Measurements from ENCODE around the gene CATSPERE.

DNA sequence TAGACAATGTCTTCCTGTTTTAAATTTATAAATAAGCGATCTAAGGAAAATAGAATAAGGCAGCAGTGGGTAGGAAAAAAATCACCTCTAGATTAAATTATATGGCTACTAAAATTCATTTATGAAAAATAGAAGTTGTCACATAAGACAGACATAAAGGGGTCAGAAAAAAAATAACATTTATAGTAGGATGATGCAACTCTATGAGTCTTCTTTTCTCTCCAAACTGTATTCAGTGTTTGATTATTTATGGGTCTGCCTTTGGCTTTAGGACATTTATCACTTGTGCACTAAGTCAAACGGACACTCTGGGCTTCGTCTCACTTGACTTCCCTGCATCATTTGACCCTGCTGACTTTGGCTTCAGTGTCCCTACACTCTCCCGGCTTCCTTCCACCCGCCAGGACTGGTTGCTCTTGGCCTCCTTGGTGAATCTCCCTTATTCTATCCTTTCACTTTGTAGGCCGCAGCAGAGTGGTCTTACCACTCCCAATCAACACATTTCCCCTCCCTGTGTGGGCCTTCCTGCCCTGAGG, 144.8 kb downstream of the CATSPERE start:
- TF ChIP-seq PATZ1 (CRISPR knock-in tag; IDR thresholded peaks at IDR 0.05; ENCODE audit: borderline replicate concordance) (no peak), CSRNP3 (CRISPR knock-in tag; IDR thresholded peaks at IDR 0.05) (no peak)
- TF ChIP-seq, protein P1, sequence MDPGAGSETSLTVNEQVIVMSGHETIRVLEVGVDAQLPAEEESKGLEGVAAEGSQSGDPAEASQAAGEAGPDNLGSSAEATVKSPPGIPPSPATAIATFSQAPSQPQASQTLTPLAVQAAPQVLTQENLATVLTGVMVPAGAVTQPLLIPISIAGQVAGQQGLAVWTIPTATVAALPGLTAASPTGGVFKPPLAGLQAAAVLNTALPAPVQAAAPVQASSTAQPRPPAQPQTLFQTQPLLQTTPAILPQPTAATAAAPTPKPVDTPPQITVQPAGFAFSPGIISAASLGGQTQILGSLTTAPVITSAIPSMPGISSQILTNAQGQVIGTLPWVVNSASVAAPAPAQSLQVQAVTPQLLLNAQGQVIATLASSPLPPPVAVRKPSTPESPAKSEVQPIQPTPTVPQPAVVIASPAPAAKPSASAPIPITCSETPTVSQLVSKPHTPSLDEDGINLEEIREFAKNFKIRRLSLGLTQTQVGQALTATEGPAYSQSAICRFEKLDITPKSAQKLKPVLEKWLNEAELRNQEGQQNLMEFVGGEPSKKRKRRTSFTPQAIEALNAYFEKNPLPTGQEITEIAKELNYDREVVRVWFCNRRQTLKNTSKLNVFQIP (CRISPR knock-in tag; IDR thresholded peaks at IDR 0.05; ENCODE audit: borderline replicate concordance, low read depth): no peak

Measured in SK-N-SH treated with all-trans-retinoic acid at 6 μM for 48 hours (cell line).